HepG2 (cell line): ENCODE data around the gene RHBDL1. TPM values are rescaled to one million over a fixed set of nuclear protein-coding genes. Genes with fewer than 3 reads are reported as not detected.
A peak's percentile ranks its signal among the peaks of the same experiment; 100 is the strongest.

ENCODE experiments used
- AKAP8 ChIP-seq: sonication (generic); formaldehyde crosslinking; IDR thresholded peaks from 2 replicates; pipeline ENCODE4 v1.5.1; 2020; ENCODE audit warnings: mild to moderate bottlenecking, missing genetic modification reagents
- ATF7 ChIP-seq, 2 experiments: fragments of 450-650 bp in 1 of 2; sonication (generic) in 1 of 2; formaldehyde crosslinking in 1 of 2; IDR thresholded peaks; 2 replicates each; pipeline versions ENCODE4 v1.4.0 to v1.6.1; 2016 to 2020; ENCODE audit warnings: antibody characterized with exemption in 1 of 2, mild to moderate bottlenecking in 1 of 2, missing genetic modification reagents in 1 of 2
- HNF1B ChIP-seq: sonication (generic); formaldehyde crosslinking; IDR thresholded peaks from 2 replicates; pipeline ENCODE4 v1.5.1; 2020; ENCODE audit warnings: mild to moderate bottlenecking, moderate library complexity, missing genetic modification reagents
- HNF4G ChIP-seq, 2 experiments: sonication (generic) in 1 of 2; formaldehyde crosslinking in 1 of 2; IDR thresholded peaks; 2 replicates each; pipeline versions ENCODE4 v1.4.0 to v1.6.1; 2011 to 2020; ENCODE audit warnings: borderline replicate concordance in 2 of 2, low read depth in 2 of 2, mild to moderate bottlenecking in 2 of 2, low read length in 1 of 2, missing genetic modification reagents in 1 of 2, moderate library complexity in 1 of 2
- MATR3 ChIP-seq: sonication (generic); formaldehyde crosslinking; IDR thresholded peaks from 2 replicates; pipeline ENCODE4 v1.4.0; 2020; ENCODE audit warnings: missing genetic modification reagents
- RERE ChIP-seq: IDR thresholded peaks from 2 replicates; pipeline ENCODE4 v1.6.1; 2016; ENCODE audit warnings: low read depth, missing genetic modification reagents, missing compliant biosample characterization
- SCMH1 ChIP-seq: sonication (generic); formaldehyde crosslinking; IDR thresholded peaks from 2 replicates; pipeline ENCODE4 v1.9.0; 2021; ENCODE audit warnings: missing genetic modification reagents, mild to moderate bottlenecking, borderline replicate concordance
- SMARCC2 ChIP-seq: fragments of 450-650 bp; IDR thresholded peaks from 2 replicates; pipeline ENCODE4 v1.6.1; 2017; ENCODE audit warnings: antibody characterized with exemption, mild to moderate bottlenecking
- THRA ChIP-seq: sonication (generic); formaldehyde crosslinking; IDR thresholded peaks from 2 replicates; pipeline ENCODE4 v1.4.0; 2020; ENCODE audit warnings: missing genetic modification reagents, borderline replicate concordance
- XRCC5 ChIP-seq: fragments of 200-400 bp; formaldehyde crosslinking; optimal IDR thresholded peaks from 2 replicates; pipeline ENCODE3; 2017; ENCODE audit warnings: mild to moderate bottlenecking, low read length
- ZBTB3 ChIP-seq: sonication (generic); formaldehyde crosslinking; IDR thresholded peaks from 2 replicates; pipeline ENCODE4 v1.4.0; 2020; ENCODE audit warnings: low read depth, mild to moderate bottlenecking, moderate library complexity, missing genetic modification reagents, borderline replicate concordance
- ZBTB43 ChIP-seq: sonication (generic); formaldehyde crosslinking; conservative IDR thresholded peaks from 2 replicates; pipeline ENCODE4 v1.4.0; 2020; ENCODE audit warnings: missing genetic modification reagents
- ZFP62 ChIP-seq: sonication (generic); formaldehyde crosslinking; IDR thresholded peaks from 2 replicates; pipeline ENCODE4 v1.4.0; 2020; ENCODE audit warnings: missing genetic modification reagents
- ZNF441 ChIP-seq: sonication (generic); formaldehyde crosslinking; IDR thresholded peaks from 2 replicates; pipeline ENCODE4 v1.7.0; 2021; ENCODE audit warnings: missing genetic modification reagents, borderline replicate concordance
- ZNF567 ChIP-seq: sonication (generic); formaldehyde crosslinking; IDR thresholded peaks from 2 replicates; pipeline ENCODE4 v1.8.1; 2023; ENCODE audit warnings: mild to moderate bottlenecking, missing genetic modification reagents, borderline replicate concordance
- ZNF615 ChIP-seq: sonication (generic); formaldehyde crosslinking; IDR thresholded peaks from 2 replicates; pipeline ENCODE4 v1.5.0; 2020; ENCODE audit warnings: mild to moderate bottlenecking, missing genetic modification reagents, borderline replicate concordance
- ZNF782 ChIP-seq: sonication (generic); formaldehyde crosslinking; IDR thresholded peaks from 2 replicates; pipeline ENCODE4 v1.4.0; 2020; ENCODE audit warnings: missing genetic modification reagents, mild to moderate bottlenecking, borderline replicate concordance
- polyA plus RNA-seq, 8 experiments: library from polyadenylated mRNA; depleted of rRNA in 3 of 8; stranded (reverse) in 7 of 8; unstranded in 1 of 8; fragments of >200 nt; fragmentation: Illumina TruSeq in 4 of 8; extraction: Trizol in 4 of 8; gene quantifications; 2 replicates each; pipeline versions ENCODE4 v1.2.1 to v1.2.3, GENCODE V29; 2011 to 2016; ENCODE audit warnings: low read depth in 4 of 8, missing spikeins in 1 of 8, mixed read lengths in 1 of 8; ENCODE audit not compliant: insufficient read depth in 1 of 8
- total RNA-seq, 5 experiments: library from RNA; depleted of rRNA; stranded (reverse); fragments of >200 nt; fragmentation: Illumina TruSeq; extraction: Trizol; gene quantifications; 2 replicates each; pipeline ENCODE4 v1.2.3, GENCODE V29; 2016; ENCODE audit warnings: low read depth in 1 of 5

Gene RHBDL1
- total and polyA plus RNA-seq, 2 of the 13 experiments (the other 11 are each of a cell fraction or from before 2014, with no cell fraction given) = 1.8 to 3.8 TPM

GRCh38 chr16:630249-630814 lies 45.1 kb upstream of the RHBDL1 start (continued):
- TF ChIP-seq HNF4G (IDR thresholded peaks at IDR 0.05; ENCODE audit: borderline replicate concordance, low read depth, low read length) (peak; percentile 73; the same call in 1 of the 2 replicates), HNF4G (CRISPR knock-in tag; IDR thresholded peaks at IDR 0.05; ENCODE audit: borderline replicate concordance, low read depth) (no peak), SMARCC2 (no peak), RERE (CRISPR knock-in tag) (no peak), MATR3 (CRISPR knock-in tag) (no peak), SCMH1 (CRISPR knock-in tag) (no peak), ZNF567 (CRISPR knock-in tag) (no peak), ZNF782 (CRISPR knock-in tag) (no peak), THRA (CRISPR knock-in tag) (no peak), ZFP62 (no peak), XRCC5 (no peak), ATF7 (IDR thresholded peaks at IDR 0.05) (no peak), ATF7 (CRISPR knock-in tag; IDR thresholded peaks at IDR 0.05) (peak; percentile 21; the same call in 1 of the 2 replicates), HNF1B (no peak; the same call in 1 of the 2 replicates), AKAP8 (peak; percentile 49; the same call in 1 of the 2 replicates), ZNF615 (no peak), ZBTB3 (CRISPR knock-in tag) (no peak), ZBTB43 (CRISPR knock-in tag) (peak; percentile 80), ZNF441 (CRISPR knock-in tag) (no peak)
